NOMO-1 (cell line): ENCODE measurements around the gene CHML.

Experiments used
- DNase-seq, 2 experiments: peaks; one replicate each; lab custom pipeline; 2025; ENCODE audit not compliant: unreplicated experiment in 2 of 2; lab: John Stamatoyannopoulos, UW

The CHML gene

DNA sequence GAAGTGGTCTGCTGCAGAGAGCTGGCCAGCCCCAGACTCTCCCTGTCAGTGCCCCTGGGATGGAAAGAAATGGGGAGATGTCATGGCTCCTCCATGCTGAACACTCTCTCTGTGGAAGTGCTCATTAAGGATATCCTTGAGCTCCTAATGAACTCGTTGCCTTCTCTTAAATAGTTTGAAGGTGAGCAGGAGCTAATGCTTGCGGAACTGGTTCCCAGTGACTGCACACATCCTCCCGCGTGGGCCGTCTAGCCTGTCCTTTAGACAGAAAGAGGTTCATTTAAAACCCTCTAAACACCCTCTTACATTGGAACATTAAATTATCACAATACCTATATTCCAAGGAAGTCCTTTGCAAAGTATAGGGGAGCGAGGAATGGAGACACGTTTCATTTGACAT, 6.0 kb upstream of the CHML start:
- no peak for DNase-seq

GRCh38 chr1:241645199-241645598, 5.0 kb upstream of the CHML start:
- DNase-seq = no peak

- DNase-seq = no peak
Observed at GRCh38 chr1:241644259-241644658, 4.1 kb upstream of the CHML start.

DNA sequence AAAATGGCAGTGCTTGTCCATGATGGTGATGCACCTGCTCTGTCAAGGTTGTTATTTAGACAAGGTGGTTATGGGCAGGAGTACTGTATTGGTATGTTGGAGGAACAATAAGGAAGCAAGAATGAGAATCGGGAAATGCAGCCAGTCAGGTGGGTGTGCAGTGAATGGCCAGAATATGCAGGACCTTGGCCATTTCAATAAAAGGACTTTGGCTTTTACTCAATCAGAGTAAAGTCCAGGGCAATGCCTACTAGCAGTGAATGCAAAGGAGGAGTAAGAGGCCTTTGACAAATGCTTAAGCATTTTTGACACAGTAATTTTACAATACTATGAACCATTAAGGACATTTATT, 2.4 kb upstream of the CHML start:
- DNase-seq = no peak

GRCh38 chr1:241641773-241642592, 1.8 kb upstream of the CHML start:
- DNase-seq = no peak

DNA sequence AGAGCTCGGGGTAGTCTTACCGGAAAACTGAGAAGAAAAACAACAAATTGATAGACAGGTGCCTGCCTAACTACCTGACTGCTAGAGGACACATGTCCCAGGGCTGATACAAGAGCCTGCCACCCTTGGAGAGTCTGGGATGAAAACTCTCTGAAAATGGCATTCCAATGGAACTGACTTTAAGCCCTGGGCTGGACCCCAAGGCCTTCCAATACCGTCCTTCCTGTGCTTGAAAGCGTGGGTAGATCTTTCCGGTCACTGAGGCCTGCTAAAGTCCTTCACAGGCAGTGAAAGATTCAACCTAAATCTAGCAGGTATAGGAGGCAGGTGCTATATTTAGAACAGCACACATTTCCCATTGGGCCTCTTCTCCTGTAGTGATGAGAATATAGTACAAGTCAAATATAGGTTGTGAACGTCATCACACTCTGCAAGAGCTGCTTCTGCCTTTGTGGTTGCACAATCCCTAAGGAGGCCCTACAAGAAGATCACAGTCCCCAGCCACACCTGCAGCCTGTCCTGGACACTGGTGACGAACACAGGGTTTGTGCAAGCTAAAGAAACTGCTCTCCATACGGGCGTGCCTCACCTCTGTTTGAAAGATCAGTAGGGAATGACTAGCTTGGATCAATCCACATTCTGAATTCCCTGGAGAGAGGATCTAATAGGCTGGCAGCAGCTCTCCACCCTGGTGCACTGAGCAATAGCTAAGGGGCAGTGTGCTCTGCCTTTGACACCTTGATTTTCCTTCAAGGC, 876 bp upstream of the CHML start:
- DNase-seq = peak; percentile 63 to 78

DNA sequence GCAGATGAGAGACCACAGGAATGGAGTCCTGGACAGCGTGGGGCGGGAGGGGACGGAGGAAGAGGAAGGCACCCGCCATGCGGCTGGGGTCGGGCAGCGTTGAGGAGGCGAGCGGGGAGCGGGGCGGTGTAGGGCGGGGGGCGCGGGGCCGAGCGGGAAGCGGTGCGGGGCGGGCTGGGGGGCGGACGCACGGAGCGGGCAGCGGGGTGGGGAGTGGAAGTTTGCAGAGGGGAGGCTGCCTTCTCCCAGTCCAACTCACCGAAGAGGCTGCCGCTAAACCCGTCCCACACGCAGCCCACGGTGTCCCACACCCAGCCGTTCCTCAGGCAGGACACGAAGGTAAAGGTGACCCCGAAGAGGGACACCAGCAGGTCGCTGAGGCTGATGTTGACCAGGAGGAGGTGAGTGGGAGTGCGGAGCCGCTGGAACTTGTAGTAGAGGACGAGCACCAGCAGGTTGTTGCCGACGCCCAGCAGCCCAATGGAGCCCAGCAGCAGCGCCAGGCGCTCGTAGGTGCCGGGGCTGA, 483 bp downstream of the CHML start:
- peak; percentile 23 to 51 for DNase-seq

- DNase-seq = no peak
Observed at GRCh38 chr1:241638909-241639622, 1.1 kb downstream of the CHML start.

DNA sequence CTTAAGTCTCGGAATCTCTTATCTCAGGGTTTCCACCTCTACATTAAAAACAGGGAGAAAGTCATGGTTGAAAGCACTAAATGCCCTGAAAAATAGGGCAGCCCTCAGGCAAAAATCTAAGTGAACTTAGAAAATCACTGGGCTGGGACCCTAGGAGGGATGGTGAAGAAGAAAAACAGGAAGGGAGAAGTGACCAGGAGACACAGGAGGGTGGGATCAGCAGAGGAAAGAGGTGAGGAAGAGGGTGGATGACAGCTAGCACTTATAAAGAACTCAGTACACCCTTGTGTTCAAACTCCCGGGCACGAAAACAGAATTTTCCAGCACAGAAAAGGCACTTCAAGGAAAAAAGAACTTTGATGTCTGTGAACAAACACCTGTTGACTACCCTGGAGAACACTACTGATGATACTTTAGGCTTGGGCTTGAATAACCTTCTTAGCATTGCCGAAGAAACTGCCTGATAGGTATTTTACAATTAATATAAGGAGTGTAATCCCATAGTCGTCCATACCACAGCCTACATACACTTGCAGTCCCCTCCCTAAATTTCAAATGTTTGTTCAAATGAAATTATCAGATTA, 2.0 kb downstream of the CHML start:
- no peak for DNase-seq

- DNase-seq = peak in 1 of 2 experiments; percentile 61
Observed at GRCh38 chr1:241637604-241638003, 2.6 kb downstream of the CHML start.

- no peak for DNase-seq
Observed at GRCh38 chr1:241637046-241637590, 3.1 kb downstream of the CHML start.

GRCh38 chr1:241636291-241636690, 3.9 kb downstream of the CHML start:
- no peak for DNase-seq

- no peak for DNase-seq
Observed at GRCh38 chr1:241635556-241636152, 4.5 kb downstream of the CHML start.

DNA sequence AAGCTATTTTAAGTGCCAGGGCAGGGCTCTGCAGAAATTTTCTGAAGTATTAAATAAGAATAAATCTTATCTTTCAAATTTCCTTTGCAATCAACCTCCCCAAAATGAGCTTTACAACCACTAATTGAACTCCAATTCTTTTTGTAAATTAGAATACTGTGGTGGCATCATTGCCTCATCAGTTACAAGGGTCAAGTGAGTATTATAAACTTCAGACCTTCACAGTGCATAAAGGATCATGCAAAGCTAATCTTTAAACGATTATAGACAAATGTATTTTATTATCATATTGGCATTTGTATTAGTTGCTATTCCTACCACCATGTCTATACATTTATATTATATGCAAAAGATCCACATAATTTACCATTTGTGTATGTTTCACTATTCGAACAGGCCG, 7.2 kb downstream of the CHML start:
- DNase-seq = no peak

DNA sequence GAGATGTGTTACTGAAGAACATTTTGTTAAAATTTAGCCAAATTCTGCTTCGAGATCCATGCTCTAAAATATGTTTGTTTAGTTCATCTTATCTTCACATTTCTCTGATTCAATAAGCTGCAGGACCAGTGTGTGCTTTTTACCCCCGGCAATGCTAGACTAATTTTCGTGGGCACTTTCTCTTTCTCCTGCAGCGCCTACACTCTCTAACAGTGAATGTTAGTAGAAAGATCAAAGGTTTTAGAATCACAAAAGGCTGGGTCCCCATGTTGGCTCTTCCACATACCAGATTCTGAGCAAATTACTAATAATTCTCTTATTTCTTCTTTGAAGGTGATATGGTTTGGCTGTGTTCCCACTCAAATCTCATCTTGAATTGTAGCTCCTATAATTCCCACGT, 8.5 kb downstream of the CHML start:
- no peak for DNase-seq

DNA sequence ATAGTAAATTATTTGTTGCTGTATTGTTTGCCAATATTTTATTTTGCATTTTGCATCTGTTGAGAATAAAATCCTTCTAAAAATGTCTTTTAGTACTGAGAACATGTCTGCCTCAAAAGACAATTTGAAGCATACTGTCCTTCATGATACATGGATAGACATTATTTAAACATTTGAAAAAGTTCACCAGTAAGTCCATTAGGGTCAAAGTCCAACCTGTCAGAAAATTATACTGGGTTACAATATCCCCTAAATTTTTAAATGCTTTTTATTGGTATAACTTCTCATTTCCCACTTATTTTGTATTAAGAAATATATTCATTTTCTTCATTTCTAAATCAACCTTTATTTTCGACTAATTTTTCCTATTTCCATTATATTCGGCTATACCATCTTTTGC, 9.3 kb downstream of the CHML start:
- no peak for DNase-seq

- no peak for DNase-seq
Observed at GRCh38 chr1:241630476-241630875, 9.7 kb downstream of the CHML start.

DNA sequence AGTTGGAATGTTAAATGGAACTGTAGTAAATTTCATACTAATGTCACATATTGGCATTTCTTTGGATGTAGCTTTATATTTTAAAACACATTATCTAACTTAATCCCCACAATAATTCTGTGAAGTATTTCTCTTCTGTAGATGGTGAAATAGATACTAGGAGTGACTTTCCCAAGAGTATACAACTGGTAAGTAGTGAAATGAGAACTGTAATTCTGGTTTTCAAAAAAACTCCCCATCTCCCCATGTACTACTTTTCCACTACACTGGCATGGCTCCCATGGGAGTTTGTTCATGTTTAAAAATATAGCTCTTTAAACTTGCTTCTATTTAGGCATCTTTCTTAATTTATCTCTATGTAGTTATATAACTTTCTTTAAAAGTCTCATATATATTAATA, 10.2 kb downstream of the CHML start:
- no peak for DNase-seq

GRCh38 chr1:241627453-241628259, 12.5 kb downstream of the CHML start:
- peak; percentile 5 to 56 for DNase-seq

DNA sequence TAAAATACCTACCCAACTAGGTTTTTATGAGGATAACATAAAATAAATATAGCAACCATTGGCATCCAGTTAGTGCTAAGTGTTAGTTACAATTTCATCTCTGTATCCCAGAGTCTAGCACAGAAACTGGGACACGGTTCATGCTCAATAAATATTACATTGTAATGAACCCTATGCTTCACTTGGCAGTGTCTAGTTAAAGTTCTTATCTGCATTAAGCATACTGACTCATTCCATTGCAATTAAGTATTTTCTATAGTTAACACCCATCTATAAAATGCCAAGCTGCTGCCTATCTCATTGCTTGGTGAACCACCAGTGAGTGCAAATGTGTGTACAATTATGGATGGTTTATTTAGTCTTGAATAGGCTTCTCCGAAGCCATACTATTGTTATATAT, 15.2 kb downstream of the CHML start:
- DNase-seq = no peak
